Fibroblast of upper back skin (primary cell): ENCODE data around the gene DMXL1.
"Not testable (repeated sequence)": the region's sequence is repeated elsewhere in the genome, so short reads cannot be mapped to it uniquely, and the experiment has no call there.

Experiments used
- DNase-seq: peaks from one replicate; pipeline ENCODE4 v3.0.0-alpha.2; 2013

The DMXL1 gene

GRCh38 chr5:119071561-119071995, 691 bp downstream of the DMXL1 start:
- DNase-seq, result no peak

GRCh38 chr5:119072496-119072895, 1.6 kb downstream of the DMXL1 start:
- DNase-seq, result no peak

- not testable (repeated sequence) for DNase-seq
These were observed 3.0 kb downstream of the DMXL1 start for GRCh38 chr5:119073746-119074337.

GRCh38 chr5:119074419-119074818, 3.5 kb downstream of the DMXL1 start:
- no peak for DNase-seq

GRCh38 chr5:119075269-119075668, 4.4 kb downstream of the DMXL1 start:
- not testable (repeated sequence) for DNase-seq

GRCh38 chr5:119076080-119076479, 5.2 kb downstream of the DMXL1 start:
- DNase-seq, result no peak

GRCh38 chr5:119077444-119077843, 6.6 kb downstream of the DMXL1 start:
- no peak for DNase-seq

- no peak for DNase-seq
These were observed 7.4 kb downstream of the DMXL1 start for GRCh38 chr5:119078071-119078846.

GRCh38 chr5:119078861-119079260, 8.0 kb downstream of the DMXL1 start:
- DNase-seq, result peak; percentile 74

- DNase-seq, result no peak
These were observed 8.5 kb downstream of the DMXL1 start for GRCh38 chr5:119079318-119079921.

GRCh38 chr5:119080936-119081335, 10.0 kb downstream of the DMXL1 start:
- DNase-seq, result peak; percentile 5

- no peak for DNase-seq
These were observed 11.8 kb downstream of the DMXL1 start for GRCh38 chr5:119082691-119083090.

GRCh38 chr5:119083679-119084078, 12.8 kb downstream of the DMXL1 start:
- no peak for DNase-seq

GRCh38 chr5:119088438-119088837, 17.6 kb downstream of the DMXL1 start:
- DNase-seq, result no peak

GRCh38 chr5:119095611-119096010, 24.7 kb downstream of the DMXL1 start:
- no peak for DNase-seq

GRCh38 chr5:119105971-119106370, 35.1 kb downstream of the DMXL1 start:
- no peak for DNase-seq

- DNase-seq, result no peak
These were observed 41.3 kb downstream of the DMXL1 start for GRCh38 chr5:119112151-119112550.

GRCh38 chr5:119117237-119117636, 46.4 kb downstream of the DMXL1 start:
- no peak for DNase-seq

- DNase-seq, result no peak
These were observed 47.1 kb downstream of the DMXL1 start for GRCh38 chr5:119118000-119118399.

GRCh38 chr5:119120893-119121292, 50.0 kb downstream of the DMXL1 start:
- DNase-seq, result no peak

GRCh38 chr5:119122474-119122873, 51.6 kb downstream of the DMXL1 start:
- DNase-seq, result not testable (repeated sequence)

- DNase-seq, result no peak
These were observed 52.4 kb downstream of the DMXL1 start for GRCh38 chr5:119123280-119123679.

GRCh38 chr5:119129770-119130169, 58.9 kb downstream of the DMXL1 start:
- DNase-seq, result no peak
